PFSK-1 (cell line): ENCODE data around the gene MAN2A2.

Experiments
- FOXP2 ChIP-seq: optimal IDR thresholded peaks from 2 replicates; pipeline ENCODE3; 2011; ENCODE audit warnings: borderline replicate concordance, control low read depth, inconsistent platforms; ENCODE audit not compliant: insufficient read depth; ENCODE audit errors: extremely low read length, extremely low read depth
- POLR2AphosphoS5 ChIP-seq: IDR thresholded peaks from 2 replicates; pipeline ENCODE4 v1.6.1; 2012; ENCODE audit warnings: low read depth, mild to moderate bottlenecking, control low read depth, low read length, moderate library complexity
- SIN3A ChIP-seq: IDR thresholded peaks from 2 replicates; pipeline ENCODE4 v1.6.1; 2012; ENCODE audit warnings: mild to moderate bottlenecking, low read length, moderate library complexity, borderline replicate concordance; ENCODE audit not compliant: insufficient read depth
- TAF1 ChIP-seq: IDR thresholded peaks from 2 replicates; pipeline ENCODE4 v1.6.1; 2012; ENCODE audit warnings: low read length, control low read depth, borderline replicate concordance; ENCODE audit not compliant: insufficient read depth
- TF ChIP-seq, protein P1 (sequence below), 2 experiments: IDR thresholded peaks; 2 replicates each; pipeline versions ENCODE4 v1.6.1 to v1.8.0; 2011 to 2012; ENCODE audit warnings: low read depth in 2 of 2, low read length in 2 of 2, control low read depth in 1 of 2, inconsistent platforms in 1 of 2, mild to moderate bottlenecking in 1 of 2, moderate library complexity in 1 of 2; ENCODE audit not compliant: insufficient read depth in 1 of 2

The MAN2A2 gene

GRCh38 chr15:90942354-90943120 lies 39.4 kb downstream of the MAN2A2 start:
- TF ChIP-seq SIN3A (no peak), FOXP2 (no peak), TAF1 (no peak), POLR2AphosphoS5 (no peak)
- TF ChIP-seq, protein P1, sequence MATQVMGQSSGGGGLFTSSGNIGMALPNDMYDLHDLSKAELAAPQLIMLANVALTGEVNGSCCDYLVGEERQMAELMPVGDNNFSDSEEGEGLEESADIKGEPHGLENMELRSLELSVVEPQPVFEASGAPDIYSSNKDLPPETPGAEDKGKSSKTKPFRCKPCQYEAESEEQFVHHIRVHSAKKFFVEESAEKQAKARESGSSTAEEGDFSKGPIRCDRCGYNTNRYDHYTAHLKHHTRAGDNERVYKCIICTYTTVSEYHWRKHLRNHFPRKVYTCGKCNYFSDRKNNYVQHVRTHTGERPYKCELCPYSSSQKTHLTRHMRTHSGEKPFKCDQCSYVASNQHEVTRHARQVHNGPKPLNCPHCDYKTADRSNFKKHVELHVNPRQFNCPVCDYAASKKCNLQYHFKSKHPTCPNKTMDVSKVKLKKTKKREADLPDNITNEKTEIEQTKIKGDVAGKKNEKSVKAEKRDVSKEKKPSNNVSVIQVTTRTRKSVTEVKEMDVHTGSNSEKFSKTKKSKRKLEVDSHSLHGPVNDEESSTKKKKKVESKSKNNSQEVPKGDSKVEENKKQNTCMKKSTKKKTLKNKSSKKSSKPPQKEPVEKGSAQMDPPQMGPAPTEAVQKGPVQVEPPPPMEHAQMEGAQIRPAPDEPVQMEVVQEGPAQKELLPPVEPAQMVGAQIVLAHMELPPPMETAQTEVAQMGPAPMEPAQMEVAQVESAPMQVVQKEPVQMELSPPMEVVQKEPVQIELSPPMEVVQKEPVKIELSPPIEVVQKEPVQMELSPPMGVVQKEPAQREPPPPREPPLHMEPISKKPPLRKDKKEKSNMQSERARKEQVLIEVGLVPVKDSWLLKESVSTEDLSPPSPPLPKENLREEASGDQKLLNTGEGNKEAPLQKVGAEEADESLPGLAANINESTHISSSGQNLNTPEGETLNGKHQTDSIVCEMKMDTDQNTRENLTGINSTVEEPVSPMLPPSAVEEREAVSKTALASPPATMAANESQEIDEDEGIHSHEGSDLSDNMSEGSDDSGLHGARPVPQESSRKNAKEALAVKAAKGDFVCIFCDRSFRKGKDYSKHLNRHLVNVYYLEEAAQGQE (IDR thresholded peaks at IDR 0.05; ENCODE audit: insufficient read depth in 1 of 2, low read depth in 2 of 2, low read length in 2 of 2), result no peak

DNA sequence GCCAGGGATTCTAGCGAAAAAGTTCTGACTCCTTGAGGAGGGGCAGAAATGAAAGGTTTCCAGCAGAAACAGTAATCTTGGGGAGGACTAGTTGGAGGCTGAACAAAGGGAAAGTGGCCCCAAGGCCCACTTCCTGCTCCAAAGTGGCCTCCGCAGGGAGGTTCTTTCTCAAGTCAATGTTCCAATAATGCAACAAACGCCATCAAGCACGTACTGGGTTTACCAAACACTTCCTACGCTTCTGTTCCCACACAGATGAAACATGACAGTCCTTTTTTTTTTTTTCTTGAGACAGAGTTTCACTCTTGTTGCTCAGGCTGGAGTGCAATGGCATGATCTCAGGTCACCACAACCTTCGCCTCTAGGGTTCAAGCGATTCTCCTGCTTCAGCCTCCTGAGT lies 42.0 kb downstream of the MAN2A2 start:
- TF ChIP-seq, protein P1 (IDR thresholded peaks at IDR 0.05; ENCODE audit: insufficient read depth in 1 of 2, low read depth in 2 of 2, low read length in 2 of 2), result no peak

GRCh38 chr15:90946538-90946937 lies 43.4 kb downstream of the MAN2A2 start:
- TF ChIP-seq, protein P1 (IDR thresholded peaks at IDR 0.05; ENCODE audit: insufficient read depth in 1 of 2, low read depth in 2 of 2, low read length in 2 of 2), result no peak
- no peak for TF ChIP-seq SIN3A
- TF ChIP-seq FOXP2, result no peak
- no peak for TF ChIP-seq TAF1
- TF ChIP-seq POLR2AphosphoS5, result no peak

DNA sequence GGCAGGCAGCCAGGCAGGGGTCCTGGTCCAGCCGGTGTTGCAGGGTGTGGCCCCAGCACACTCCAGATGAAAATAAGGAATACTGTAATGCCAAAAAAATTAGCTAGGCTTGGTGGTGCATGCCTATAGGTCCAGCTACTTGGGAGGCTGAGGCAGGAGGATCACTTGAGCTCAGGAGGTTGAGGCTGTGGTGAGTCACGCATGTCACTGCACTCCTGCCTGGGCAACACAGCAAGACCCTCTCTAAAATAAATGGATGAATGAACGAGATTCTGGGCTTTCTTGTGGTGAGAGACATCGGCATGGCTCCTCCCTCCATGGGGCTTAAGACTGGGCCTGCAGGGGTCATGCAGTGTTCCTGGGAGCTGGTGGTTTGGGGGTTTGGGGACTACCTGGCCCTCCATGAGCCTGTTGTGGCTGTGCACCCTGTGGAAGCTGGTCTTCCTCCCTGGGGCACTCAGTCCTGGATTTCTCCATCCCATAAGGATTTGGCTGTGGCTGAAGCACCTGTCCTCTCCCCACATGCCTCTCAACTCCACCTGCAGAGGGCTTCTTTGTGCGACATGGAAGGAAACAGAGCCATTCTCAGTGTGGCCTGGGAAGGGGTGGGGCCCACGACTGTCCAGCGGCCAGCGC lies 44.0 kb downstream of the MAN2A2 start:
- TF ChIP-seq, protein P1 (IDR thresholded peaks at IDR 0.05; ENCODE audit: insufficient read depth in 1 of 2, low read depth in 2 of 2, low read length in 2 of 2), result no peak
- TF ChIP-seq SIN3A (no peak), FOXP2 (no peak), TAF1 (no peak), POLR2AphosphoS5 (no peak)
